GM12873 (cell line): ENCODE data around the gene HTRA1.

Experiments used
- TF ChIP-seq, protein P1 (sequence below): IDR thresholded peaks from 2 replicates; pipeline ENCODE4 v1.5.1; 2012; ENCODE audit warnings: low read depth, mild to moderate bottlenecking, moderate library complexity, low read length, control low read depth; ENCODE audit not compliant: insufficient read depth; ENCODE audit errors: missing control alignments

HTRA1 gene

DNA sequence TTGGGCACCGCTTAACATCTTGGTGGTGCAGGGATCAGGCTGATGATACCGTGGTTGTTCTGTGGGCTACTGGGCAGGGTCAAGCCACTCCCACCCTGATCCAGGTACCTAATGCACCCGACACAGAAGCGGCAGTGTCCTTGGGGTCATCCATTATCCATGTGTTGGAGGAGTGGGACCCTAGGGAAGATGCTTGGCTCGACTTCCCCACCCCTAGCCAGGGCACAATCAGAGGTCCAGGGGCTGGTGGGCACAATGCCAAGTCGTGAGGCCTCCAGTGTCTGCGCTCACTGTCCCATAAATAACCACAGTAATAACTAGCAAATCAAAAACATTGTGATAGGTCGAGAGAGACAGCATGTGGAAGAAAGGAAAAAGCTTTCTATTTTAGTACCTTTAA is 37.7 kb downstream of the HTRA1 start:
- TF ChIP-seq, protein P1, sequence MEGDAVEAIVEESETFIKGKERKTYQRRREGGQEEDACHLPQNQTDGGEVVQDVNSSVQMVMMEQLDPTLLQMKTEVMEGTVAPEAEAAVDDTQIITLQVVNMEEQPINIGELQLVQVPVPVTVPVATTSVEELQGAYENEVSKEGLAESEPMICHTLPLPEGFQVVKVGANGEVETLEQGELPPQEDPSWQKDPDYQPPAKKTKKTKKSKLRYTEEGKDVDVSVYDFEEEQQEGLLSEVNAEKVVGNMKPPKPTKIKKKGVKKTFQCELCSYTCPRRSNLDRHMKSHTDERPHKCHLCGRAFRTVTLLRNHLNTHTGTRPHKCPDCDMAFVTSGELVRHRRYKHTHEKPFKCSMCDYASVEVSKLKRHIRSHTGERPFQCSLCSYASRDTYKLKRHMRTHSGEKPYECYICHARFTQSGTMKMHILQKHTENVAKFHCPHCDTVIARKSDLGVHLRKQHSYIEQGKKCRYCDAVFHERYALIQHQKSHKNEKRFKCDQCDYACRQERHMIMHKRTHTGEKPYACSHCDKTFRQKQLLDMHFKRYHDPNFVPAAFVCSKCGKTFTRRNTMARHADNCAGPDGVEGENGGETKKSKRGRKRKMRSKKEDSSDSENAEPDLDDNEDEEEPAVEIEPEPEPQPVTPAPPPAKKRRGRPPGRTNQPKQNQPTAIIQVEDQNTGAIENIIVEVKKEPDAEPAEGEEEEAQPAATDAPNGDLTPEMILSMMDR: no peak

DNA sequence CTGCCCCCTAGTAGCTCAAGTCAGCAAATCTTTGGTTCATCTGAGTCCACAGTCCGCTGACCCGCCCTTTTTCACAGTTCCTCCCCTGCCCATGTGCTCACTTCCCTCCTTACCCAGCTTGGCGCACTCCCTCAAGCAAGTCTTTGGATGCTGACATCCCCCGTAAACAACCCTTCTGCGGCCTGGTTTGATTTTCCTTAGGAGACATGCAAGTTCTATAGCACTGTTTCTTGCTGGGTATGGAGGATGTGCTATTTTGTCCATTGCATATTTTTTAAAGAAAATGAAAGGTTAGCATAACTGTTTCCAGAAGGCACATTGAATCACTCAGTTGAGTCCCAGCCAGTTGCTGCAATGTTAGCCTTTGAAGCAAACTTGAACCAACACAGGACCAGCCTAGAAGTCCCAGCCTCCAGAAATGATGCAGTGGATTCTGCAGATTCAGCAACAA is 38.2 kb downstream of the HTRA1 start:
- TF ChIP-seq, protein P1: no peak

DNA sequence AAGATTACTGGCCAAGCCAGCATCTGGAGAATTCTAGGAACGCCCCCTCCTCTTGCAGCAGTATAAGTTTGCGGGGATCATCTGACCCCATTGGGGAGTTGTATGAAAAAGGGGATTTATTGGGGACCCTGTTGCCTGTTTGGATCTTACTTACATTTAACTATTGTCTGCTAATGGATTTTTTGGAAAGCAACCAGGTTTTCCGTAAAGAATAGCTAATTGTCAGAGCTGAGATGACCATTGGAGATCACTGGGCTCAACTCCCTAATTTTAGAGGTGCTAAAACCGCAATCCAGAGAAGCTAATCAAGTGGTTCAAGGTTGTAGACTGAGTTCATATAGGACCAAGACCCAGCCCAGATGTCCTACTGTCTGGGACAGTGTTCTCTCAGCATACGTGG is 38.8 kb downstream of the HTRA1 start:
- TF ChIP-seq, protein P1: no peak

DNA sequence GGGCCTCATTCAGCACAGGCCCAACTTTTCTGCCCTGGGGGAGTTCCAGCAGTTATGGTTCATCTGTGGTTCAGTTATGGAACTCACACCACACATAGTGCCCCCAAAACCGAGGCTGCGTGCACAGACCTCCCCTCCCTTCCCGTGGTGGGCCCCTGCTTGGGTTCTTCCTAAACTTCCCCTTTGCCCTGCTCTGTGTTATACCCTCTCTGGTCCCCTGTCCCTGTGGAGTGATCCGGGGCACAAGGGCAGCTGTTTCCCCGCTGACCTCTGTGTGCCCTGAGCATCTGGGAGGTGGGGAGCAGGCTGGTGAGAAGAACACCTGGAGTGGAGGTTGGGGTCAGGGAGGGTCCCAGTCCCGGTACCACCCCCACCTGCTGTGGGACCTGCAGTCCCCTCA is 39.4 kb downstream of the HTRA1 start:
- TF ChIP-seq, protein P1: no peak

DNA sequence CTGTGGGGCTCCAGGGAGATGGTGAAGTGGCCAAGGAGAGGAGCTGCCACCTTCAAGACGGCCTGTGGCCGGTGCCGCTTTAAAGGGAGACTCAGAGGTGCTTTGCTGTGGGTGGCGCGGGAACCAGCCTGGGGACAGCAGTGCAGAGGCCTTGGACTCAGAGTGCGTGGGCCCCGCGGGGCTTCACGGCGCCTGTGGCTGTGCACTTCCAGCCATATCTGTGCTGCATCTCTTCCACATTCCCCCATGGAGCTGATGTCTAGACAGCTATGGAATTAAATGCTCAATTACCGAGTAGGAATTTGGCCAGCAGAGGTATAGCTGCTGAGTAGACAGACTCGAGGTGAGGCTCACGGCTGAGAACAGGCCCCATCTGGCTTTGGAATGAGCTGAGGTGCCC is 41.7 kb downstream of the HTRA1 start:
- TF ChIP-seq, protein P1: no peak

DNA sequence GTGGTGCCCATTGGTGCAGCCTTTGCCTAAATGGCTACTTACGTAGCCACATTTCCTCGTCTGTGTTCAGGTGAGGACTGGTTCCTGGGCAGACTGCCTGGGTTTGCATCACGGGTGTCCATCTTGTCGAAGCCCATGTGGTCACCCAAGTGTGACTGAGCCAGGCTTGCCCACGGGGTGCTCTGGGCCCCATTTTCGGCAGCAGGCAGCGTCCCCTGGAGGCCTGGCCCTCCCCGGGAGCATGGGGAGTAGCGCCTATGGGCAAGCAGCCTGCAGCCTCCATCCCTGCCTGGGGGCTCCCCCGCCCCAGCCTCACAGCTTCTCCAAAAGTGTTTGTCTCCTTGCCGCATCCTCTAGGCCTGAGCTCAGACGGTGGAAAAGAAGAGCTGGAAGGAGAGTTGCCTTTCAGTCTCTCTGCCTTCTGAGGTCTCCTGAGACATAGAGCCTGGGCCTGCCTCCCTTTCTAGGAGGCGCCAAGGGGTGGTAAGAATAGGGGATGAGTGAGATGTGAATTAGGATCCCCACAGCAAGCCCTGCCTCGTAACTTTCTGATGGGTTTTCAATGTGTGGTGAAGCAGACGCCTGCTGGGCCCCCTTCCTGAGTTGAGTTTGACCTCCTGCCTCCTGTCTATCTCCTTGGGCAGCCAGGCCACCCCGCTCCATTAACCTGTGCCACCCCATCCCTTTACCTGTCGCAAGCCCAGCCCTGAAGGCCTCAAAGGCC is 42.7 kb downstream of the HTRA1 start:
- TF ChIP-seq, protein P1: no peak

DNA sequence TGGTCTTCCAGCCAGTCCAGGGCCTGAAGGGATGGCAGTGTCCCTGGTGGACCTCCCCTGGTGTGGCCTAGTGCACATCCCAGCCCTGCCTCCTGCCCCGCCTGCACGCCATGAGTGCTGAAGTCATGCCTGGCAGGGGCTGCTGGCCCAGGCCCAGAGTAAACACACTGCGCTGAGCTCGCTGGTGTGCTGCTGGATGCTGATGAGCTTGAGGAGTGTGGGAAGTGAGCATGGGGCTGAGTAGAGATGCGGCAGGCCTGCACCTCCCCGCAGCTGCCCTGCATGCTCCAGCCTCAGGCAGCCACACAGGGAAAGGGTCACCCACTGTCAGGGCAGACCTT is 43.2 kb downstream of the HTRA1 start:
- TF ChIP-seq, protein P1: no peak
